Dermis microvascular lymphatic vessel endothelial cell (primary cell): Measurements from ENCODE around the gene OBSCN. TPM values are rescaled to one million over a fixed set of nuclear protein-coding genes. Genes with fewer than 3 reads are reported as not detected.

Experiments
- DNase-seq, 2 donors: peaks; one replicate each; pipeline versions ENCODE4 v3.0.0 to v3.0.0-alpha.2; 2010; ENCODE audit warnings: low read depth in 2 of 2
- total RNA-seq: library from RNA; depleted of rRNA; stranded (reverse); fragments of >200 nt; gene quantifications from 2 replicates; pipeline ENCODE4 v1.2.1, GENCODE V29; 2014

Gene OBSCN
- total RNA-seq, 1 donor from 2014 or later: 2.3 TPM

DNA sequence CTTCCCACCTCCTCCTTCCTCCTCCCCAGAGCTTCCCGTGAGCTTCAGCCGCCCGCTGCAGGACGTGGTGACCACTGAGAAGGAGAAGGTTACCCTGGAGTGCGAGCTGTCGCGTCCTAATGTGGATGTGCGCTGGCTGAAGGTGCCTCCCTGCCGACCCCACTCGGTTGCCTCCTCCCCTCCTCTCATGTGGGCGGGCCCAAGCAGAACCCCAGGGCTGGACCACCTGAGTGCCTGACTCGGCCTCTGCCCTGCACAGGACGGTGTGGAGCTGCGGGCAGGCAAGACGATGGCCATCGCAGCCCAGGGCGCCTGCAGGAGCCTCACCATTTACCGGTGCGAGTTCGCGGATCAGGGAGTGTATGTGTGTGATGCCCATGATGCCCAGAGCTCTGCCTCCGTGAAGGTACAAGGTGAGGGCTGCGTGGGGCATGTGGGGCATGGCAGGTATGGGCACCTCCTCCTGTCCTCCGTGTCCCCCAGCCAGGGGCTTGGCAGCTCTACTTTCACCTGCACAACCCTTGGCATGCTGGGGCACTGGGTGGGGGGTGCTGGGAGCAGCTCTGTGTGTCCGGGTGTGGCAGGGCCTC is 69.2 kb downstream of the OBSCN start:
- DNase-seq: no peak

GRCh38 chr1:228277491-228278431 is 69.9 kb downstream of the OBSCN start:
- DNase-seq: no peak

GRCh38 chr1:228278432-228278941 is 70.6 kb downstream of the OBSCN start:
- no peak for DNase-seq

GRCh38 chr1:228279011-228279721 is 71.3 kb downstream of the OBSCN start:
- no peak for DNase-seq

- no peak for DNase-seq
Measured at GRCh38 chr1:228279722-228280105, 71.9 kb downstream of the OBSCN start.

- DNase-seq: no peak
Measured at GRCh38 chr1:228280106-228280901, 72.5 kb downstream of the OBSCN start.

GRCh38 chr1:228280961-228281591 is 73.2 kb downstream of the OBSCN start:
- DNase-seq: no peak

DNA sequence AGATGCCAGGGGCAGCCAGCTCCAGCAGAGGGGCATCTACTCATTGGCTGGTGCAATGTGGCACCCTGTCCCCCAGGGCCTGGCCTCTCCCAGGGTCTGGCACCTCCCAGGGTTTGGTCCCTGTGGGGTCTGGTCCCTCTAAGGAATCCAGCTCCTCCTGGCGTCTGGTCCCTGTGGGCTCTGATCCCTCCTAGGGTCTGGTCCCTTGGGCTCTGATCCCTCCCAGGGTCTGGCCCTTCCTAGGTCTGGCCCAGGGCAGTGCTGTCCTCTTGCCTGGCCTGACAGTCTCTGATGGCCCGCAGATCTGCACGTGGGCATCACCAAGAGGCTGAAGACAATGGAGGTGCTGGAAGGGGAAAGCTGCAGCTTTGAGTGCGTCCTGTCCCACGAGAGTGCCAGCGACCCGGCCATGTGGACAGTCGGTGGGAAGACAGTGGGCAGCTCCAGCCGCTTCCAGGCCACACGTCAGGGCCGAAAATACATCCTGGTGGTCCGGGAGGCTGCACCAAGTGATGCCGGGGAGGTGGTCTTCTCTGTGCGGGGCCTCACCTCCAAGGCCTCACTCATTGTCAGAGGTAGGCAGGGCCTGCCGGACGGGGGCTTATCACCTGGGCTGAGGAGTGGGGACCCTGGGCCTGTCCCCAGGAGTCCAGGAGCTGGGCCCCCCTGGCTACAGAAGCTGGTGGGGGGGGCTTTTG is 73.9 kb downstream of the OBSCN start:
- DNase-seq: no peak

- DNase-seq: no peak
Measured at GRCh38 chr1:228282329-228283042, 74.6 kb downstream of the OBSCN start.

DNA sequence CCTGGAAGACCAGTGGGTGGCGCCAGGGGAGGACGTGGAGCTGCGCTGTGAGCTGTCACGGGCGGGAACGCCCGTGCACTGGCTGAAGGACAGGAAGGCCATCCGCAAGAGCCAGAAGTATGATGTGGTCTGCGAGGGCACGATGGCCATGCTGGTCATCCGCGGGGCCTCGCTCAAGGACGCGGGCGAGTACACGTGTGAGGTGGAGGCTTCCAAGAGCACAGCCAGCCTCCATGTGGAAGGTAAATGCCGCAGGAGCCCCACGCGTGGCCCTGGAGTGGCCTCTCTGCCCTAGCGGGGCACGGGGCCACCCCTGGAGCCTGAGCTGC is 75.2 kb downstream of the OBSCN start:
- no peak for DNase-seq

GRCh38 chr1:228283476-228284147 is 75.8 kb downstream of the OBSCN start:
- no peak for DNase-seq

DNA sequence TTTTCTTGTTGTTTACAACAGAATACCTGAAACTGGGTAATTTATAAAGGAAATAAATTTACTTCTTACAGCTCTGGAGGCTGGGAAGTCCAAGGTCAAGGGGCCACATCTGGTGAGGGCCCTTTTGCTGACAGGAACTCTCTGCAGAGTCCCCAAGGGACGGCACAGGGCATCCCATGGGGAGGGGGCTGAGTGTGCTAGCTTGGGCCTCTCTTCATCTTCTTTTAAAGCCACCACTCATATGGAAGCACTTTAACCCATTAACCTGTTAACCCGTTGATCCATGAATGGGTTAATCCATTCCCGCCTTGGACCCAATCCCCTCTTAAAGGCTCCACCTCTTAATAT is 76.3 kb downstream of the OBSCN start:
- DNase-seq: no peak

DNA sequence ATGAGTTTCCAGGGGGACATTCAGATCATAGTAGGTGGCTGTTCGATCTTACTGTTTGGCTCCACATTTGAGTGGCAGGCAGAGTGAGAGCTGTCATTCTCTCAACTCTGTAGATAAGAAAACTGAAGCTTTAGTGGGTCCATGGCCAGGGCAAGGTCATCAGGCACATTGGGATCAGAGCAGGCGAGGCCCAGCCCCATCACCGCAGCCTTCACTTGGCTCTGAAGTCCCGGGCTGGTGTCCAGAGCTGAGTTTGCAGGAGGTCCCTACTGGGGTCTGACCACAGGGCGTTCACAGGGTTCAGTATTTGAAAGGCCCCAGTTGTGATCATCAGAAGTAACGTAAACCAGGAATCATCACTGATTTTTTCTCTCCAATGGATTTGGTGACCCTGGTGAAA is 76.7 kb downstream of the OBSCN start:
- DNase-seq: no peak

GRCh38 chr1:228285661-228286504 is 78.0 kb downstream of the OBSCN start:
- DNase-seq: no peak

- DNase-seq: no peak
Measured at GRCh38 chr1:228286505-228287417, 78.9 kb downstream of the OBSCN start.

- DNase-seq: no peak
Measured at GRCh38 chr1:228287541-228288425, 79.9 kb downstream of the OBSCN start.
